ENCODE measurements around the gene RETREG3. TPM values are rescaled to one million over a fixed set of nuclear protein-coding genes. Genes with fewer than 3 reads are reported as not detected.

Gene RETREG3
- total and polyA plus RNA-seq, 4 donors = 16.1 to 62.7 (median 44.5) TPM

DNA sequence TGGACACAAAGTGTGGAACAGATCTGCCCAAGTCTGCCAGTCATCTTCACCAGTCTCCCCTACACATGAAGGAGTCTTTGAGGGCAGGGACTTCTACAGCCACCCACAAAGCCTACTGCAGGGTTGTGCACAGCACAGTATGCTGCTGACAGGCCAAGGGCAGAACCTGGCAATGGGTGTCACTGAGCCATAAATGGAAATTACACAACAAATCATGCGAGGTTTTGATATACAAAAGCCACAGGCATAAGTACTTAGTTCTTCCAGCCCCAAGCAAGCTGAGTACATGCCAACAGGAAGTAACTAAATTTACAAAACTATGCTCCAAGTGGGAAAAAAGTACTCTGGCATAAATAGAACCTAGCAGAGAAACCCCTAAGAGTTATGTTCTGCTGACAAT, 23.8 kb downstream of the RETREG3 start:
- no peak overlapping the region for H3K4me3 ChIP-seq
- H3K9ac ChIP-seq (ENCODE audit: insufficient read depth in 1 of 2, low read length in 2 of 2) = no peak overlapping the region
- TF ChIP-seq, protein P1, sequence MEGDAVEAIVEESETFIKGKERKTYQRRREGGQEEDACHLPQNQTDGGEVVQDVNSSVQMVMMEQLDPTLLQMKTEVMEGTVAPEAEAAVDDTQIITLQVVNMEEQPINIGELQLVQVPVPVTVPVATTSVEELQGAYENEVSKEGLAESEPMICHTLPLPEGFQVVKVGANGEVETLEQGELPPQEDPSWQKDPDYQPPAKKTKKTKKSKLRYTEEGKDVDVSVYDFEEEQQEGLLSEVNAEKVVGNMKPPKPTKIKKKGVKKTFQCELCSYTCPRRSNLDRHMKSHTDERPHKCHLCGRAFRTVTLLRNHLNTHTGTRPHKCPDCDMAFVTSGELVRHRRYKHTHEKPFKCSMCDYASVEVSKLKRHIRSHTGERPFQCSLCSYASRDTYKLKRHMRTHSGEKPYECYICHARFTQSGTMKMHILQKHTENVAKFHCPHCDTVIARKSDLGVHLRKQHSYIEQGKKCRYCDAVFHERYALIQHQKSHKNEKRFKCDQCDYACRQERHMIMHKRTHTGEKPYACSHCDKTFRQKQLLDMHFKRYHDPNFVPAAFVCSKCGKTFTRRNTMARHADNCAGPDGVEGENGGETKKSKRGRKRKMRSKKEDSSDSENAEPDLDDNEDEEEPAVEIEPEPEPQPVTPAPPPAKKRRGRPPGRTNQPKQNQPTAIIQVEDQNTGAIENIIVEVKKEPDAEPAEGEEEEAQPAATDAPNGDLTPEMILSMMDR (IDR thresholded peaks at IDR 0.05; ENCODE audit: control extremely low read depth, extremely low read depth) = no peak
- H3K27me3 ChIP-seq (ENCODE audit: control insufficient read depth in 3 of 3, insufficient read depth in 3 of 3, low read length in 2 of 3) = no peaks in the 10 kb centered on the region
- H3K9me3 ChIP-seq (ENCODE audit: control insufficient read depth in 4 of 4, insufficient read depth in 3 of 4, low read length in 3 of 4) = no peaks in the 10 kb centered on the region
- H3K4me1 ChIP-seq (ENCODE audit: control insufficient read depth in 5 of 5, insufficient read depth in 5 of 5, low read length in 5 of 5) = peaks cover 0 to 5% (median 0%) of the 10 kb centered on the region in 5 donors
- WGBS, 2 donors = 15% methylated on average over 1 of the region's 1 CpG
- peak overlapping the region in 1 of 2 donors; percentile 64 for H3K27ac ChIP-seq (ENCODE audit: low read depth in 1 of 2, low read length in 1 of 2)
- peak; percentile 27 for ATAC-seq (ENCODE audit: insufficient read depth, low FRiP score)
- peaks cover 36 to 57% (median 45%) of the 10 kb centered on the region in 4 donors for H3K36me3 ChIP-seq (ENCODE audit: control insufficient read depth in 4 of 4, insufficient read depth in 4 of 4, low read length in 4 of 4)
- no peak for DNase-seq

DNA sequence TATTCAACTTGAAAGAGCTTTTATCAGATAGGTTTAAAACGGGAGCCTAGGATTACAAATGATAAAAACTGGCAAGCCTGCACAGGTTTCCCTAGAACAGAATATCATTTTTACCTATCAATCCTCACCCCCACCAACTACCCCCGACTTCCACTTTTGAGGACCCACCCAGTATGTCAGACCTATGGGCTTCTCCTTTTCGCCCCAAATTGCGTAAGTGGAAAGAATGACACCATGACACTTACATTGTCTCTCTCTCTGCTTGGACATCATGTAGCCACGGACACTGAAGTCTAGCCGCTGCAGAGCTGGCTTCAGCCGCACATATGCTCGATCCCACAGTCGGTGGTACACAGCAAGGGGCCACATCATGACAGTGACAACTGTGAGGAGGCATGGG, 24.3 kb downstream of the RETREG3 start:
- ATAC-seq (ENCODE audit: insufficient read depth, low FRiP score) (no peak), DNase-seq (no peak)
- H3K36me3 ChIP-seq (ENCODE audit: control insufficient read depth in 4 of 4, insufficient read depth in 4 of 4, low read length in 4 of 4) = peaks cover 40 to 58% (median 49%) of the 10 kb centered on the region in 4 donors
- H3K4me3 ChIP-seq = no peak overlapping the region
- TF ChIP-seq, protein P1 (IDR thresholded peaks at IDR 0.05; ENCODE audit: control extremely low read depth, extremely low read depth) = no peak
- no peaks in the 10 kb centered on the region for H3K27me3 ChIP-seq (ENCODE audit: control insufficient read depth in 3 of 3, insufficient read depth in 3 of 3, low read length in 2 of 3)
- WGBS, 2 donors = 59 to 71% methylated on average over 9 of the region's 9 CpGs
- H3K27ac ChIP-seq (ENCODE audit: low read depth in 1 of 2, low read length in 1 of 2) = peak overlapping the region in 1 of 2 donors; percentile 64
- H3K9me3 ChIP-seq (ENCODE audit: control insufficient read depth in 4 of 4, insufficient read depth in 3 of 4, low read length in 3 of 4) = no peaks in the 10 kb centered on the region
- H3K4me1 ChIP-seq (ENCODE audit: control insufficient read depth in 5 of 5, insufficient read depth in 5 of 5, low read length in 5 of 5) = peaks cover 0 to 5% (median 0%) of the 10 kb centered on the region in 5 donors
- H3K9ac ChIP-seq (ENCODE audit: insufficient read depth in 1 of 2, low read length in 2 of 2) = no peak overlapping the region

DNA sequence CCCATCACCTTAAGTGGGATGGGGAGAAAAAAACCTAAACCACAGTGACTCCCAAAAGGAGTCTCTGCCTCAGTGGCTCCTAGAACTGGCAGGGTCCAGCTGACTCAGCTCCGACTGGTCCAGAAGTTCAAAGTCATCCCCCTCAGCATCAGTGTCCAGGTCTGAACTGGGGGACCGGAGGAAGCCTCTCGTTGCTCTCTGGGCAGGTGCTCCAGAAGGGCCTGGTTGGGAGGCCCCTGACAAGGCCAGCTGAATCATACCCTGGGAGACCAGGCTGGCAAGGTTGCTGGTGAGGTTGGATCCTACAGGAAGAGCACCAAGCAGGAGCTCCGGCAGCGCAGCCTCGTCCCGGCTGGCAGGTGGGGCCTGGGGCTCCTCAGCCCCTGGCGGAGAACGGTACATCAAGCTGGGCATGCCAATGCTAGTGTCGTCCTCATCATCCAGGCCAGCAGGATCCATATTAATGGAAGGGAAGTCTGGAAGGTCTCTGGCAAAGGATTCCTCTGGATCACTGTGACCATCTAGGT, 27.4 kb downstream of the RETREG3 start:
- ATAC-seq (ENCODE audit: insufficient read depth, low FRiP score) (no peak), DNase-seq (no peak)
- TF ChIP-seq, protein P1 (IDR thresholded peaks at IDR 0.05; ENCODE audit: control extremely low read depth, extremely low read depth) = no peak
- Histone ChIP-seq H3K9me3 (ENCODE audit: control insufficient read depth in 4 of 4, insufficient read depth in 3 of 4, low read length in 3 of 4) (no peaks in the 10 kb centered on the region), H3K4me3 (no peak overlapping the region), H3K9ac (ENCODE audit: insufficient read depth in 1 of 2, low read length in 2 of 2) (no peak overlapping the region), H3K27ac (ENCODE audit: low read depth in 1 of 2, low read length in 1 of 2) (no peak overlapping the region), H3K4me1 (ENCODE audit: control insufficient read depth in 5 of 5, insufficient read depth in 5 of 5, low read length in 5 of 5) (peaks cover 0 to 13% (median 9%) of the 10 kb centered on the region in 5 donors), H3K27me3 (ENCODE audit: control insufficient read depth in 3 of 3, insufficient read depth in 3 of 3, low read length in 2 of 3) (no peaks in the 10 kb centered on the region), H3K36me3 (ENCODE audit: control insufficient read depth in 4 of 4, insufficient read depth in 4 of 4, low read length in 4 of 4) (peaks cover 33 to 49% (median 43%) of the 10 kb centered on the region in 4 donors)
- WGBS, 2 donors = 92 to 93% methylated on average over 10 of the region's 10 CpGs
